Activated CD4-positive, alpha-beta T cell treated with anti-CD3 and anti-CD28 coated beads for 48 hours (primary cell): ENCODE data around the gene GOLGA8A.
"Not testable (repeated sequence)": the region's sequence is repeated elsewhere in the genome, so short reads cannot be mapped to it uniquely, and the experiment has no call there.

Experiments
- DNase-seq: peaks from one replicate; pipeline ENCODE4 v3.0.0-alpha.2; 2020

GOLGA8A gene

GRCh38 chr15:34403899-34404298 lies 33.7 kb downstream of the GOLGA8A start:
- DNase-seq: not testable (repeated sequence)

DNA sequence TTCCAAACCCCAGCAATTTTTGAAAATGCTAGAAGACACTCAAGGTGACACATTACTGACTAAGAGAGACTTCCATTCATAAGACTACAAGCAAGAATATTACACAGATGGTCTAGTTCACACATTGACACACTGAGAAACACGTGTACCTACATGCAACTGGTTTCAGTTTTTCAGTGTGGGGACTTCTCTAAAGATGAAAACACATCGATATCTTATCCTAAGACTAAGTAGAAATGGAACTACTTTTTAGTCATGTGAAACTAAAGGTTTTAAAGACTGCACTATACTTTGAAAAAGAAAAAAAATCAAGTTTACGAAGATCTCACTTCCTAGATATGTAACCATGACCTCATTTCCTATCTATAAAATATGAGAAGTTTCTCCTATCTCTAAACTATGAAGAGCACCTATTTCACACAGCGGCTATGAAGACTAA lies 34.4 kb downstream of the GOLGA8A start:
- DNase-seq: not testable (repeated sequence)

- DNase-seq: not testable (repeated sequence)
These were observed 39.9 kb downstream of the GOLGA8A start for GRCh38 chr15:34397637-34398259.

DNA sequence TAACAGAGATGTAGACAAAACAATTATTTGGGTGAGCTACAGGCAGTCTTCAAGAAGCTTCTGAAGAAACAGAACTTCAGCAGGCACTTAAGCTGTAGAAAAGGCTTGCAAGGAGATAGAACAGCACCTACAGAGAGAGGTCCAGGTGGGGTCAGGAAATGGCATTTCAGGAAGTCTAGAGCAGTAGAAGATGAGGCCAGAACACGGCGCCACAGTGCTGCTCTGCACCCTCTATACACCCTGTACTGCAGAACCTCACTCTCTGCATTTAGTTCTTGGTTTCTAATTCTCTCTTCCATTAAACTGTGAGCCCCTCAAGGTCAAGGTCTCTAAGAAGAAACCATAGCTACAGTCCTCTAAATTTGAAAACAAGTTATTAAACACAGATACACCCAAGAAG lies 44.6 kb downstream of the GOLGA8A start:
- DNase-seq: not testable (repeated sequence)

- DNase-seq: not testable (repeated sequence)
These were observed 48.0 kb downstream of the GOLGA8A start for GRCh38 chr15:34389594-34390086.
